PC-9 (cell line): Measurements from ENCODE around the gene ZDHHC11B. TPM values are rescaled to one million over a fixed set of nuclear protein-coding genes. Genes with fewer than 3 reads are reported as not detected.

Experiments used
- BruUV-seq: library from RNA; stranded (reverse); fragments of 400-500 nt; replicated peaks from 2 replicates; lab custom pipeline; 2021; lab: Mats Ljungman, UMichigan
- CTCF ChIA-PET: fragments of 300-600 bp; sonication (Branson Sonifier 250); formaldehyde crosslinking; loops from one replicate; lab custom pipeline; 2022; ENCODE audit warnings: antibody characterized with exemption; lab: Charles Lee
- POLR2A ChIA-PET: fragments of 300-600 bp; sonication (Branson Sonifier 250); formaldehyde crosslinking; loops from one replicate; lab custom pipeline; 2022; ENCODE audit warnings: antibody characterized with exemption; ENCODE audit not compliant: unreplicated experiment; lab: Charles Lee
- DNase-seq, 2 experiments: peaks; one replicate each; pipeline versions ENCODE4 v3.0.0 to v3.0.0-alpha.2; 2015 to 2022; ENCODE audit warnings: mixed read lengths in 1 of 2
- H2AFZ ChIP-seq: fragments of 200-600 bp; sonication (generic); 2 replicates; pipeline ENCODE4 v1.8.1; 2017; ENCODE audit warnings: antibody characterized with exemption
- H3F3A ChIP-seq: fragments of 200-600 bp; sonication (generic); 2 replicates; pipeline ENCODE4 v1.8.1; 2017; ENCODE audit warnings: antibody characterized with exemption, mild to moderate bottlenecking, low read depth; ENCODE audit not compliant: insufficient read depth
- H3K27ac ChIP-seq: fragments of 200-600 bp; sonication (generic); 2 replicates; pipeline ENCODE4 v1.6.1; 2016; ENCODE audit warnings: mixed run types
- H3K27me3 ChIP-seq: fragments of 200-600 bp; sonication (generic); 2 replicates; pipeline ENCODE4 v1.6.1; 2016; ENCODE audit warnings: low read depth, mixed run types; ENCODE audit not compliant: insufficient read depth
- H3K36me3 ChIP-seq: fragments of 200-600 bp; sonication (generic); 2 replicates; pipeline ENCODE4 v1.6.1; 2016; ENCODE audit warnings: low read depth, mixed run types
- H3K4me1 ChIP-seq: fragments of 200-600 bp; sonication (generic); replicated peaks from 2 replicates; pipeline ENCODE4 v1.6.1; 2016; ENCODE audit warnings: mixed run types; ENCODE audit not compliant: insufficient read depth
- H3K4me2 ChIP-seq: fragments of 200-600 bp; sonication (generic); 2 replicates; pipeline ENCODE4 v1.6.1; 2017; ENCODE audit warnings: mixed run types
- H3K4me3 ChIP-seq: fragments of 200-600 bp; sonication (generic); 2 replicates; pipeline ENCODE4 v1.6.1; 2016; ENCODE audit warnings: mixed run types
- H3K79me2 ChIP-seq: fragments of 200-600 bp; sonication (generic); 2 replicates; pipeline ENCODE4 v1.6.1; 2017; ENCODE audit warnings: low read depth, mixed run types
- H3K9me2 ChIP-seq: fragments of 200-600 bp; sonication (generic); 2 replicates; pipeline ENCODE4 v1.8.1; 2017; ENCODE audit warnings: mild to moderate bottlenecking; ENCODE audit not compliant: insufficient read depth
- H3K9me3 ChIP-seq: fragments of 200-600 bp; sonication (generic); 2 replicates; pipeline ENCODE4 v1.8.1; 2016; ENCODE audit warnings: low read depth; ENCODE audit not compliant: insufficient read depth
- H4K20me1 ChIP-seq: fragments of 200-600 bp; sonication (generic); 2 replicates; pipeline ENCODE4 v1.8.1; 2017; ENCODE audit not compliant: insufficient read depth
- CTCF ChIP-seq: fragments of 200-600 bp; sonication (generic); conservative IDR thresholded peaks from 2 replicates; pipeline ENCODE4 v1.6.1; 2017; ENCODE audit warnings: mixed run types, antibody characterized with exemption, mild to moderate bottlenecking, moderate library complexity
- EZH2 ChIP-seq: fragments of 200-600 bp; sonication (generic); IDR thresholded peaks from 2 replicates; pipeline ENCODE4 v1.8.0; 2017; ENCODE audit warnings: antibody characterized with exemption, low read depth
- intact Hi-C: fragments of 100-400 bp; cut with micrococcal nuclease; formaldehyde crosslinking; loops from one replicate; pipeline ENCODE4 v1.10.0; 2022; ENCODE audit not compliant: unreplicated experiment
- total RNA-seq: library from RNA; stranded (reverse); gene quantifications from 2 replicates; pipeline ENCODE4 v1.2.3, GENCODE V29; 2021

ZDHHC11B gene
- total RNA-seq, 1 experiment from 2014 or later: 0.41 TPM

- no TSS peak for BruUV-seq
- no peaks in the 10 kb centered on the region for H3K9me3 ChIP-seq
- H3F3A ChIP-seq: no peaks in the 10 kb centered on the region
- peaks cover 19% of the 10 kb centered on the region for H3K4me1 ChIP-seq
- H3K79me2 ChIP-seq: no peaks in the 10 kb centered on the region
- POLR2A ChIA-PET: no interaction called here
- peaks cover 17% of the 10 kb centered on the region for H4K20me1 ChIP-seq
- DNase-seq: no peak
- no peak overlapping the region for H2AFZ ChIP-seq
- intact Hi-C loops: loop anchor here (10.0 kb wide), 1 partner anchor 148 kb away; no protein-coding TSS in a partner anchor
- H3K4me2 ChIP-seq: no peak overlapping the region
- no peaks in the 10 kb centered on the region for H3K9me2 ChIP-seq
- no peak overlapping the region for H3K27ac ChIP-seq
- CTCF ChIA-PET: no interaction called here
- no peaks in the 10 kb centered on the region for H3K27me3 ChIP-seq
- TF ChIP-seq CTCF (no peak), EZH2 (no peak)
- no peaks in the 10 kb centered on the region for H3K36me3 ChIP-seq
- no peak overlapping the region for H3K4me3 ChIP-seq
Measured at GRCh38 chr5:676699-677076, 107.8 kb downstream of the ZDHHC11B start.

- ChIA-PET POLR2A (interaction anchor here (0.8 kb wide), 1 partner anchor 18 kb away, joined by 5 read pairs; no protein-coding TSS in a partner anchor), CTCF (no interaction called here)
- intact Hi-C loops: loop anchor here (10.0 kb wide), 1 partner anchor 149 kb away; no protein-coding TSS in a partner anchor
- TF ChIP-seq EZH2: no peak
- TF ChIP-seq CTCF: no peak
- Histone ChIP-seq H3K27ac (no peak overlapping the region), H4K20me1 (peaks cover 21% of the 10 kb centered on the region), H3K9me3 (no peaks in the 10 kb centered on the region), H3K4me1 (peaks cover 25% of the 10 kb centered on the region), H3K4me3 (no peak overlapping the region), H3K4me2 (no peak overlapping the region), H3F3A (no peaks in the 10 kb centered on the region), H3K36me3 (no peaks in the 10 kb centered on the region), H3K27me3 (no peaks in the 10 kb centered on the region), H3K79me2 (no peaks in the 10 kb centered on the region), H3K9me2 (no peaks in the 10 kb centered on the region), H2AFZ (no peak overlapping the region)
- DNase-seq: no peak
- no TSS peak for BruUV-seq
Measured at GRCh38 chr5:675871-676698, 108.4 kb downstream of the ZDHHC11B start.

DNA sequence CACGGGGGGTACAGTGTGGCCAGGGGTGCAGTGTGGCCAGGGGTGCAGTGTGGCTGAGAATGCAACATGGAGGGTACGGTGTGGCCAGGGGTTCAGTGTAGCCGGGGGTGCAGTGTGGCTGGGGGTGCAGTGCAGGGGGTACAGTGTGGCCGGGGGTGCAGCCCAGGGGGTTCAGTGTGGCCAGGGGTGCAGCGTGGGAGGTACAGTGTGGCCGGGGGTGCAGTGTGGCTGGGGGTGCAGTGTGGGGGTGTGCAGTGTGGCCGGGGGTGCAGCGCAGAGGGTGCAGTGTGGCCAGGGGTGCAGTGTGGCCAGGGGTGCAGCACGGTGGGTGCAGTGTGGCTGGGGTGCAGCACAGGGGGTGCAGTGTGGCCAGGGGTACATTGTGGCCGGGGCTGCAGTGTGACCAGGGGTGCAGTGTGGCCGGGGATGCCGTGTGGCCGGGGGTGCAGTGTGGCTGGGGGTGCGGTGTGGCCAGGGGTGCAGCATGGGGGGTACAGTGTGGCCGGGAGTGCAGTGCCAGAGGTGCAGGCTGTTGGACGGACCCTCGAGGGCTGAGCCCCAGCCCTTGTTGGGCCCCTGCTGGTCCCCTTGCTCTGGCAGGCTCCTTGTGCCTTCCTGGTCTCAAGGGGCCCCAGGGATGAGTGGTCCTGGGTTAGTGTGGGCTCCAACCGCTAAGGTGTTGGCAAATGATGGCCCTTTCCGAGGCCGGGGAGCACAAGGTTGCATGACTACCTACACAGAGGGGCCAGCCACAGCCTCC lies 109.2 kb downstream of the ZDHHC11B start:
- BruUV-seq: no TSS peak
- Histone ChIP-seq H3K79me2 (no peaks in the 10 kb centered on the region), H3K4me2 (no peak overlapping the region), H3K36me3 (no peaks in the 10 kb centered on the region), H3K27ac (no peak overlapping the region), H3K27me3 (no peaks in the 10 kb centered on the region), H3K4me3 (no peak overlapping the region), H3K9me3 (no peaks in the 10 kb centered on the region), H4K20me1 (peaks cover 29% of the 10 kb centered on the region), H3K4me1 (peaks cover 27% of the 10 kb centered on the region), H3K9me2 (no peaks in the 10 kb centered on the region), H2AFZ (no peak overlapping the region), H3F3A (no peaks in the 10 kb centered on the region)
- CTCF ChIA-PET: no interaction called here
- DNase-seq: no peak
- TF ChIP-seq CTCF (no peak), EZH2 (no peak)
- intact Hi-C loops: loop anchor here (10.0 kb wide), 1 partner anchor 150 kb away; no protein-coding TSS in a partner anchor
- POLR2A ChIA-PET: interaction anchor here (0.8 kb wide), 1 partner anchor 18 kb away, joined by 5 read pairs; no protein-coding TSS in a partner anchor
